GM12891 (cell line): ENCODE measurements around the gene MDGA2.
A peak's percentile ranks its signal among the peaks of the same experiment; 100 is the strongest.

Experiments
- DNase-seq: peaks from one replicate; pipeline ENCODE4 v3.0.0; 2011; ENCODE audit warnings: low spot score; ENCODE audit not compliant: insufficient read length
- FAIRE-seq: peaks from 2 replicates; lab custom pipeline; 2011; peaks lifted over from hg19 to GRCh38; lab: Jason Lieb, UNC
- PAX5 ChIP-seq: IDR thresholded peaks from 2 replicates; pipeline ENCODE4 v1.6.1; 2011; ENCODE audit warnings: low read length, moderate library complexity, mild to moderate bottlenecking; ENCODE audit not compliant: insufficient read depth, severe bottlenecking
- POLR2A ChIP-seq: IDR thresholded peaks from 2 replicates; pipeline ENCODE4 v1.6.1; 2011; ENCODE audit warnings: low read depth, low read length, control low read depth
- POLR2AphosphoS5 ChIP-seq: IDR thresholded peaks from 2 replicates; pipeline ENCODE4 v1.6.1; 2011; ENCODE audit warnings: low read depth, low read length, control low read depth
- POU2F2 ChIP-seq: IDR thresholded peaks from 2 replicates; pipeline ENCODE4 v1.6.1; 2011; ENCODE audit warnings: low read depth, mild to moderate bottlenecking, control low read depth, low read length, moderate library complexity
- SPI1 ChIP-seq: IDR thresholded peaks from 2 replicates; pipeline ENCODE4 v1.6.1; 2011; ENCODE audit warnings: low read depth, low read length, control low read depth
- TAF1 ChIP-seq: IDR thresholded peaks from 2 replicates; pipeline ENCODE4 v1.6.1; 2011; ENCODE audit warnings: low read depth, low read length, control low read depth

MDGA2 gene

DNA sequence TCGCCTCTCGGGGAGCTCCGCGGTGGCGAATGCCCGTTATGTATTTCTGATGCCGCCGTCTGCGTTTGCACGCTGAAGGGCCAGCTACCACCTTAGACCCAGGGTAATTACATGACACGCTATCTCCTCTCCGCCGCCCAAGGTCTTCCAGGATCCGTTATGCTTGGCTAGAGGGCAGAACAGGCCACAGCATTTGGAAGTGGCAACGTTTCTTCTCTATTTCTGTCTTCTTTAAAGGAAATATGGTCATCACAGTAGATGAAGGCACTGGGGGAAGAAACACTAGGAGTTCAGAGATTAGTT, 861 bp upstream of the MDGA2 start:
- TF ChIP-seq PAX5, result no peak
- no peak for TF ChIP-seq POLR2AphosphoS5
- no peak for TF ChIP-seq POLR2A
- TF ChIP-seq TAF1, result no peak
- TF ChIP-seq SPI1, result no peak
- no peak for TF ChIP-seq POU2F2
- FAIRE-seq (no peak), DNase-seq (no peak)

DNA sequence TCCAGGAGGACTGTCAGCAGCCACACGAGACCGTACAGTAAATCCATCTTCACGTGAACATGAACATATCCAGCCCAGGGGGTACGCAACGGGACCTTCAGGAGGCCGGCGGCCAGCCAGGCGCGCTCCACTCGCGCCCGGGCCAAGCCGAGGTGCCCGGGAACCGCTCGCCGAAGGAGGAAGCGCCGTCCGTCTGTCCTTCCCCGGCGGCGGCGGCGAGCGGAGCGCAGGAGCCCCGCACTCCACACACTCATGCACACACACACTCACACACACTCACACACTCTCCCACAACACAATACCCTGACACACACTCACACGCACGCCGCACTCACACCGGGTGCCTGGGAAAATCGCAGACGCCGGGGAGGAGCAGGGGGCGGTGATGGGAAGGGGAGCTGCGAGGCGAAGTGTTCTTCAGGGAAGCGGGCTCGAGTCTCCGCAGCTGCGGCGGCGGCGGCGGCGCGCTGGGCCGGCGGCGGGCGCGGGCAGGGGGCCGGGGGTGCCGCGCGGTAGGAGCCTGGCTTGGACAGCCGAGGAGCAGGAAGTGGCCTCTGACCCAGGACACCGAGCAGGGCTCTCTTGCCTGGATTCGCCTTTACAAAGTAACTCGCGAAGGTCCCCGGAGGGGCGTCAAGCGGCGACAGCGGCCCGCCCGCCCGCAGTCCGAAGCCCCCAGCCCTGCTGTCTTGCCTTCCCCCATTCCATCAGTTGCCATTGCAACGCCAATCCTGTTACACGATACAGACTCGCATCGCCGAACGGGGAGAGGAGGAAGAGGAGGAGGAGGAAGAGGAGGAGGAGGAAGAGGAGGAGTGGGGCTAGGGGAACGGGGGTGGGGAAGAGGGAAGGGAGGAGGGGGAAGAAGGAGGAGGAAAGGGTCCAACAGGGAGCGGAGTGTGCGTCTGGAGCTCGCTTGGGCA, 601 bp downstream of the MDGA2 start:
- no peak for FAIRE-seq
- TF ChIP-seq PAX5 (no peak), POLR2AphosphoS5 (no peak), POU2F2 (no peak), POLR2A (no peak), TAF1 (no peak), SPI1 (no peak)
- peak; percentile 7 for DNase-seq

DNA sequence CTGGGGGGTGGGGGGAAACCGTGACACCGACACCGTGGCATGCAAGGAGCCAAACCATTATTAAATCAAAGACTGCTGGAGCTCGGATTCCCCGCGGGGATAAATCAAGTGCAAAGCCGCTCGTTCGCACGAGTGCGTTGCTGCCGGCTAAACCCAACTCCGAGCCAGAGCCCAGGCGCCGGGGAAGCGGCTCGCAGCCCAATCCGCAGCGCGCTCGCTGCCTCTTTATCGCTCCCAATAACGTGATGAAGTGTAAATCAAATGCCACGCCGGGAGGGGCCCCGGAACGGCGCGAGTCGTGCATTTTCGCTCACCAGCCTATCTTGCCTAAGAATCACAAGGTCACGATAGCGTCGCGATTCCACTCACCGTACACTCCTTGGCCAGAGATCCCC, 1.3 kb downstream of the MDGA2 start:
- no peak for DNase-seq
- no peak for TF ChIP-seq TAF1
- no peak for TF ChIP-seq PAX5
- no peak for TF ChIP-seq POU2F2
- TF ChIP-seq SPI1, result no peak
- no peak for TF ChIP-seq POLR2A
- no peak for TF ChIP-seq POLR2AphosphoS5
- no peak for FAIRE-seq

DNA sequence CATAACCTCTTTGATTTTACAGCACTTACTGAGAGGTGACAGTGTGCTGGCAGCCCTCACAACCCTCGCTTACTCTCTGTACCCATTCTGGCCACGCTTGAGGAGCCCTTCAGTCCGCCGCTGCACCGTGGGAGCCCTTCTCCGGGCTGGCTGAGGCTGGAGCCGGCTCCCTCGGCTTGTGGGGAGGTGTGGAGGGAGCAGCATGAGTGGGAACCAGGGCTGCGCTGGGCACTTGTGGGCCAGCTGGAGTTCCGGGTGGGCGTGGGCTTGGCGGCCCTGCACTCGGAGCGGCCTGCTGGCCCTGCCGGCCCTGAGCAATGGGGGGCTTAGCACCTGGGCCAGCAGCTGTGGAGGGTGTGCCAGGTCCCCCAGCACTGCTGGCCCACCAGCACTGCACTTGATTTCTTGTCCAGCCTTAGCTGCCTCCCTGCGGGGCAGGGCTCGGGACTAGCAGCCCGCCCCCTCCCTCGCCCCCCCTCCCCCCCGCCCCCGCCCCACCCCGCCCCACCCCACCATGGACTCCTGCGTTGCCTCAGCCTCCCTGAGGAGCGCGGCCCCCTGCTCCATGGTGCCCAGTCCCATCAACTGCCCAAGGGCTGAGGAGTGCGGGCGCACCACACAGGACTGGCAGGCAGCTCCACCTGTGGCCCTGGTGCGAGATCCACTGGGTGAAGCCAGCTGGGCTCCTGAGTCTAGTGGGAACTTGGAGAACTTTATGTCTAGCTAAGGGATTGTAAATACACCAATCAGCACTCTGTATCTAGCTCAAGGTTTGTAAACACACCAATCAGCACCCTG, 9.9 kb downstream of the MDGA2 start:
- no peak for DNase-seq
- no peak for FAIRE-seq
- TF ChIP-seq POLR2A, result no peak

DNA sequence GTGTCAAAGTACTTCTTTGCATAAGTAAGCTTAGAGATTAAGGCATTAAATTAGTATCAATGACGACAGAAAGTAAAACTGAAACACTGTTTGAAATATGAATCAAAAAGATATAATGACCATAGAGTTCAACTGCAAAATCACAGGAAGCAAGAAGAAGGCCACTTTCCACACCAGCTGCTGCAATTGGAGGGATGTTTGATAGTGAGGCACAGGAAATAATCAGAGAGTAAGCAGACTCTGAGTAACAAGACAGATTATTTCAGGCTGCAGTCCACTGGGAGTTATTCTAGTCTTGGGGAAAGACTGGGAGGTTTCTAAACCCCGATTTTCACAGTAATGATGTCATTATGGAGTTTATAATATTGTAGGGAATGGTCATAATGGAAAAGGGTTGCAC, 12.9 kb downstream of the MDGA2 start:
- no peak for FAIRE-seq
- DNase-seq, result no peak
- TF ChIP-seq POU2F2, result no peak
- TF ChIP-seq POLR2A, result no peak
- TF ChIP-seq POLR2AphosphoS5, result no peak
- TF ChIP-seq TAF1, result no peak
- no peak for TF ChIP-seq PAX5
- TF ChIP-seq SPI1, result no peak

DNA sequence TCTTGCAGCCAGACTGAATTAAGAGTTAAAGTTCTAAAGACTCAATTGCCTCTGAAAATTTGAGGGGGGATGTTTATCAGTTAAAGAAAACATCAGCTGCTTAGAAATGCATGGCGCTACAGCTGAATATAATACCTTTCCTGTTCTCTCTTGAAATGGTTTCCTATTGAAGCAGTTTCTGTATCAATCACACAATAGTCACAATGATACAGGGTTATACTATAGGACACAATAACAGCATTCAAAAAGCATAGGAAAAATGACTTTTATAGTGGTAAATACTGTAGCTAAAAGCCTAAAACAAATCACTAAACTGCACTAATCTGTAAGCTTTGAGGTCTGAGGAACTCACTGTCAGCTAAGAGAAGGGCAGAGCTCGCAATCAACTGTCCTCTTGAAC, 15.2 kb downstream of the MDGA2 start:
- TF ChIP-seq POU2F2, result no peak
- no peak for TF ChIP-seq PAX5
- no peak for TF ChIP-seq SPI1
- no peak for TF ChIP-seq TAF1
- no peak for TF ChIP-seq POLR2A
- TF ChIP-seq POLR2AphosphoS5, result no peak
- DNase-seq (no peak), FAIRE-seq (no peak)

DNA sequence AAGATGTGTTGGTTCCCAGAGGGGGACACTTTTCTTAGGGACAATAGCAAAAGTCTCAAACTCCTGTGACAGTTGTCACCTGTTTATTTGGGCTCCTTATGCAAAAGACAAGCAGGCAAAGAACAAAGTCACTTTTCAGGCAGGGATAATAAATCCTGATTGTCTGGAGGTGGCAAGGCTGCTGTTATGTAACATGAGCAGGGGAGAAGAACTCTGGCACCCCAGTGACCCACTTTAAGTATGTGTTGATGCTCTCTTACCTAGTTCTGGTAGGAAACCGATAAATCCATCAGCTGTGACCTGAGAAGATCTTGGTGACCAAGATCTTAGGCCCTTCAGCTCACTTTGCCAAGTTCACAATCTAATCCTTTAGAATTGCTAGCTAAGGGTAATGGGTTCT, 17.4 kb downstream of the MDGA2 start:
- TF ChIP-seq POLR2AphosphoS5, result no peak
- TF ChIP-seq SPI1, result no peak
- TF ChIP-seq PAX5, result no peak
- TF ChIP-seq TAF1, result no peak
- no peak for FAIRE-seq
- no peak for DNase-seq

DNA sequence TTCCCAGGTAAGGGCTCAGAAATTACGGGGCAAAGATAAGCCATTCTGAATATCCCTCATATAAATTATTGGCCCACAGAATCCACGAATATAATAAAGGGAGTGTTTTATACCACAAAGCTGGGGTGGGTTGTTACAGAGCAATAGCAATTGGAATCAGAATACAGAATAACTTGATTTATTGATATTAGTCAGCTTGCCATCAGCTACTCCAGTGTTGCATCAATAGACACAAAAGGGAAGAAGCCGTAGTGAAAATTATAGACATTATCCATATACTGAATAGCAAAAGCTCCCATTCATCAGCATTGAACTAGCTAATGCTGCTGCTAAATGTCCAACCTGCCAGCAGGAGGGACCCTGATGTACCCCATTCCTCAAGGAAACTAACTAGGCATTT, 18.3 kb downstream of the MDGA2 start:
- FAIRE-seq, result no peak

DNA sequence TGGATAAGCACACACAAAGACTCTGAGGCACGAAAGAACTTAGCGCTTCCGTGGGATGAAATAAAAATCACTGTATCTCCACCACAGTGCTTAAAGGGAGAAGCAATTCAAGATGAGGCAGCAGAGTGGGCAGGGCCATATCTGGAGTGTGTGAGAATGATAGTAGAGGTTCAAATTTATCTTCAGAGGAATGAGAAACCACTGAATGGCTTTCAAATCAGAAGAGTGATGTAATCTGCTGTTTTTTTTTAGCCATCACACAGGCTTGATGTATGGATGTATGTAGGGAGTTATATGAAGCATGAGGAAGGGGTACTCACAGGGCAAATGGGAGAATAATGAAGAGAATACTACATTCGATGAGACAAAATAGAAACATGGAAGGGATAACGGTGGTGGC, 24.1 kb downstream of the MDGA2 start:
- FAIRE-seq, result no peak
- no peak for DNase-seq
- TF ChIP-seq POLR2A (no peak), SPI1 (no peak), PAX5 (no peak), POU2F2 (no peak), TAF1 (no peak), POLR2AphosphoS5 (no peak)

More for the DNA sequence above, 18.3 kb downstream of the MDGA2 start:
- DNase-seq, result no peak
- no peak for TF ChIP-seq POU2F2
- TF ChIP-seq POLR2AphosphoS5, result no peak
- TF ChIP-seq PAX5, result no peak
- TF ChIP-seq TAF1, result no peak
- no peak for TF ChIP-seq SPI1
- no peak for TF ChIP-seq POLR2A

DNA sequence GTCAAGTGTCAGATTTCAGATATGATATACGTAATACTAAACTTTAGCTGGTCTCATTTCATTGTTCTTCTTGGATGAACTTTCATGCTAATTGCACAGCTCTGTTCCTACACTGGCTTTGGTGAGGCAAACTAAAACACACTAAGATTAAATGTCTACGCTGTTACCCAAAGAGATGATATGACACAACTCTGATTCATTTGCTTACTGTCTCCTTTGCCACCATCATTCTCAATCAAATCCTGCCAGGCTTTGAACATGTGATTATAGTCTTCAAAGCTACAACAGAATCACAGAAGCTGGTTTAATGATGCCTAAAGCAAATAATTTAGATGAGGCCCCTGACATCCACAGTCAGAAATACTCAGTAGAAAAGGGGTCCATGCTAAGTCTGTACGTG, 37.7 kb downstream of the MDGA2 start:
- DNase-seq (no peak), FAIRE-seq (no peak)
- TF ChIP-seq POLR2AphosphoS5 (no peak), PAX5 (no peak)
